NOMO-1 treated with dmso at 0.1 percent for 144 hours (cell line): ENCODE results near the gene UBE2H.
"Not testable (repeated sequence)": the region's sequence is repeated elsewhere in the genome, so short reads cannot be mapped to it uniquely, and the experiment has no call there.

ENCODE experiments used
- DNase-seq: peaks from one replicate; lab custom pipeline; 2025; ENCODE audit not compliant: unreplicated experiment; lab: John Stamatoyannopoulos, UW

UBE2H gene

DNA sequence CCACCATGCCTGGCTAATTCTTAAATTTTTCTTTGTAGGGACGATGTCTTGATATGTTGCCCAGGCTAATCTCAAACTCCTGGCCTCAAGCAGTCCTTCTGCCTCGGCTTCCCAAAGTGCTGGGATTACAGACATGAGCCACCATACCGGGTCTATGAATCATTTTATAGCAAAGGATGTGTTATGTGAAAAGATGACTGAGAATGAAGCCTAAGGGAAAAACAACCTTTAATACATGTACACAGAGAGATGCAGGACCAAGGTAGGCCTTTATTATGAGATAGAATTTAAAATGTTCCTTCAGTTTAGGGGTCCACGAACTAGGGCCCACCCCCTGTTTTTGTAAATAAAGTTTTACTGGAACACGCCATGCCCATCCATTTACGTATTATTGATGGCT is 41.0 kb downstream of the UBE2H start:
- no peak for DNase-seq

DNA sequence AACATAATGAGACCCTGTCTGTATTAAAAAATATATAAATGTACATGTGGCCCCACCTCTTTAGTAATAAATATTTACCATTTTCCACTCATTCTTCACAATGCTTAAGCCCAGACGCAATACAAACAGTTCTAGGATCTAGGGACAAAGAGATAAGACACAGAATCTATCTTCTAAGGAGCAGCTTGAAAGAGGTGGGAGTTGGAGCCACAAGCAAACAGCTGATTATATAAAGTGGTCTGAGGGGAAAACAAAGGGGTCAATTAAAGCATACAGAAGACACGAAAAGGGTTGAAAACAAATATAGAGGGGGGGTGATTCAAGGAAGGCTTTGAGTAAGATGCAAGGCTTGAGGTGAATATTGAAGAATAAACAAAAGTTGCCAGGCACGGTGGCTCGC is 43.1 kb downstream of the UBE2H start:
- DNase-seq: no peak

- DNase-seq: no peak
Observed at GRCh38 chr7:129908181-129908580, 44.6 kb downstream of the UBE2H start.

DNA sequence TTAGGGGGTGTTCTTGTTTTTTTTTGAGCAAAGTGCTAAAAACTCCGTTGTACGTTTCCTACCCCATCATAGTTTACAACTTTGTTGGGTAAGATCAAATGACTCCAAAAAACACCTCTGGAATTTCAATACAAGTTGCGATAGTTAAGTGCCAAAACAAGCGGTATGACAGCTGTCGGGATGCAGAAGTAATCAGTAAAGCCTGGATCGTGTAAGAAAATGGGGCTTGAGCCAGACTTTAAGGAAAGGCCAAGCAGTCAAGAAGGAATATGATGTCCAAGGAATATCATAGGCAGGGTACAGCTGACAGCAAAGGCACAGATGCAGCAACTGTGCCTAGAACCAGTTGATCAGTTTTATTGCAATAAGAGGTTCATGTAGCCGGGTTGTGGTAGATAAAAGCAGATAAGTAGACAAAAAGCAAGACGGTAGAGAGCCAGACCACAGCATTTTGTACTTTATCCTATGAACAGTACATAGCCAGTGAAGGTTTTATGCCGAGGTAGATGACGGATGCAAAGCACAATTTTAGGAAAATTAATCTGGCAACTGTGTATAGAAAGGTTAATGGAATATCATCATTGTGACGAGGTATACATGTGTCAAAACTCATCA is 45.5 kb downstream of the UBE2H start:
- DNase-seq: no peak

- no peak for DNase-seq
Observed at GRCh38 chr7:129906700-129907099, 46.1 kb downstream of the UBE2H start.

DNA sequence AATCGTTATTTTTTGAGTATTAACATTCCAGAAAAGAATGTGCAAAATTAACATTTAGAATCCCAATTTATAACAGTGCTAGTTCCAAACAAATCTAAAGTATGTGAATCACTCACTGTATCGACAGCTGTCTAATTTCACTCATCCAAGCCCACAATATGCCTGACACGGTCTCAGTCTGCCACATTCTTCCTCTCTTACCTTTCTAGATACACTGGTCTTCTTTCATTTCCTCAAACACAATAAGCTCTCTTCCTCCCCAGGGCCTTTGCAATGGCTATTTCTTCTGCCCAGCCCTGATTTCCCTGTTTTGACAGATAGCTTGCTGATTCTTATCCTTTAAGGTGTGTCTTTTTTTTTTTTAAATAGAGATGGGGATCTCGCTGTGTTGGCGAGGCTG is 48.8 kb downstream of the UBE2H start:
- DNase-seq: no peak

DNA sequence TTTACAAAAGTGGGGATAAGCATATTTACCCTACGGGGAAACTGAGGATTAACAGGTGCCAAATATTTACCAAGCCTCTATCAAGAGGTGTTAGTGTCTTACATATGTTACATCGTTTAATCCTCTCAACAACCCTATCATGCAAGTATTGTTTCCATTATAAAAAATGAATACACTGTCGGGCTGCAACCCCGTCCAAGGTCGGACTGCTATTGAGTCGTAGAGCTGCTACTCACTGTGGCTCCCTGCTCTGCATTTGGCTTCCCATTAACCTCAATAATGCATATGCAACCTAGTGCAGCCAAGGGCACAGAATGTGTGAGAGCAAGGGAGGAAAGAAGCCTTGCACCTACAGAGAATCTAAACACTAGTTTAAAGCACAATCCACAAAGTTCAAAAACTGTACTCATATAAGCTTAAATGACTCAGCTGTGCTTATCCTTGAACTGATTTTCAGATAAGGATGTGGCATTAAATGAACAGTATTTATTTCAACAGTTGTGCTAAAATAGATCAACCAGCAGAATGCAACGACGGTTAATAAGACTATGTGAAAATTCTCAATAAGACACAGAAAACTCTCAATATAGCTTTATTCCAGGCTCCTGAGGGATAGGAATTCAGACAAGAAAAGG is 49.9 kb downstream of the UBE2H start:
- no peak for DNase-seq

DNA sequence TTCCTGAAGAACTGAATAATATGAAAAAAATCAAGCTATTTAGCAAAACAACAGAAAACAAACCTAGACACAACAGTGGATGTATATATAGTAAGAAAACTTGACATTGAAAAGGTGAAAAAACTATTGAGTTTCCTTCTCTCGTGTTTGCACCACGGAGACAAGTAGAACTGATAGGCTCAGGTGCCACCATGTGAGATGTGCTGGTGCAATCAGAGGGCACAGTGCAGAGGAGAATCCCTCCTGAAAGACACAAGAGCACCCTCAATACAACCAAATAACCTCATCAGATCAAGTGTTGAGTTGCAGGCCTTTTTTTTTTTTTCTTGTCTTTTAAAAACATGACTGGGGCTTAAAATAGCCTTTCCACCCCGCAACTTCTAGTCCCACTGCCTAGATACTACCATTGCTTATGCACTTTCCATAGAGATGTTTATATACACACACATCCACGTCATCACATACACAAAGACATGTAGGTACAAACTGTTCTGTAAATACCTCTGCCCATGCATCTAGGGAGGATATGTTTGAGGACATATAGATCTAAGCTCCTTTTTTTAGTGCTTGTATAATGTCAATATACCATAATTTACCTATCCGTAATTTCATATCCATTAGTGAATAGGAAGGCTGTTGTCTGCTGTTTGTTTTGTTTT is 54.1 kb downstream of the UBE2H start:
- DNase-seq: no peak

- no peak for DNase-seq
Observed at GRCh38 chr7:129898007-129898406, 54.8 kb downstream of the UBE2H start.

DNA sequence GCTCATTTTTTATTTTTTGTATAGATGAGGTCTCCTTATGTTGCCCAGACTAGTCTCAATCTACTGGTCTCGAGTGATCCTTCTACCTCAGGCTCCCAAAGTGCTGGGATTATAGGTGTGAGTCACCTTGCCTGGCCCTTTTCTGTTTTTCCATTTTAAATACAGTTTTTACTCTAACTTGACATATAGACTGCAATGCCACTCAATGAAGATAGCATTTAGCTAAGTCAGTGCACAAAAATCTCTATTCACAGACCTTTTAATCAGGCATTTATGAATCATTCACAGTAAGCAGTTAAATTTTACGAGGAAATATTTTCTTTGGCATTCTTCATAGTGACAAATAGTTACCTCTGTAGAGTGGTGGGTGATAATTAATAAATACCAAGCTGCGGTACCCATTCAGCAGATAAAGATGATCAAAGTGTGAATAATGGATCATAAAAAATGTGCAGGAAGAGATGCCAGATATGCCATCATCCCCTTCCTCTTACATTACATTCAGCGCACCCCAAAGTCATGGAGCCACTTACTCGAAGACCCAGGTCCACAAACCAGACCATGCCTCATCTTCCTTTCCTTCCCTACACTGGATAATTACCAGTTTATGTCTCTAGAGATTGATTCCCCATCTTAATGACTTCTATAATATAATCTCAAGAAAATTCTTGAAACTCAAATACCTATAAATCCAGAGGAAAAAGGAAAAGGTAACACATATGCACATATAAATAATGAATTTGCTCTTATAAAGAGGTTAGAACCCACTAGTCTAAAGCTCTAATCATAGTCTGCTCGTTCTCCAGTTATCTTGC is 56.0 kb downstream of the UBE2H start:
- DNase-seq: no peak

GRCh38 chr7:129894184-129894583 is 58.6 kb downstream of the UBE2H start:
- not testable (repeated sequence) for DNase-seq

DNA sequence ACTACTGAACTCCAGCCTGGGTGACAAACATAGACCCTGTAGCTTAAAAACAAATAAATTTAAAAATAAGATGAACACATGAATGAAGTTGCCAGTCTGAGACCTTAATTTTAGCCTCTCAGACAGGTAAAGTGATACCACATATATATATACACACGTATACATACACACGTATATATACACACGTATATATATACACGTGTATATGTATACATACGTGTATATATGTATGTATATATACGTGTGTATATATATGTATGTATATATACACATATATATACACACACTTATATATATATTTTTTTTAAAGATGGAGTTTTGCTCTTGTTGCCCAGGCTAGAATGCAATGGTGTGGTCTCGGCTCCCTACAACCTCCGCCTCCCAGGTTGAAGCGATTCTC is 62.7 kb downstream of the UBE2H start:
- DNase-seq: no peak

- DNase-seq: no peak
Observed at GRCh38 chr7:129889133-129889844, 63.5 kb downstream of the UBE2H start.

DNA sequence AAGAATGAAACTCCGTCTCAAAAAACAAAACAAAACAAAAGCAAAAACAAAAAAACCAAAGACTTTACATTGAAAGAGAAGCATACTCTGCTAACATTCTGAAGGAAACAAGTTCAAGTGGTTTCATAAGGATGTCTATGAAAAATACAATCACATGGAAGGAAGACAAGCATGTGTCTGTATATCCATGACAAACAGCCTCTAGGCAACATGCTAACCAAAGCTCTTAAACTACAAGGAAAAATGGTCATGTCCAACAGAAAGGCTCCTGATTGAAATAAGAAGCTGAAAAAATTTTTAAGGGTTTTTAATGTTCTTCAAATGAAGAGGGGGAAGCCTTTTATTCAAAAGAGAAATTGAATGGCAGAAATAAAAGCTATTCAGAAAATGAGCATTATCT is 64.9 kb downstream of the UBE2H start:
- DNase-seq: no peak

- no peak for DNase-seq
Observed at GRCh38 chr7:129886818-129887186, 66.0 kb downstream of the UBE2H start.

DNA sequence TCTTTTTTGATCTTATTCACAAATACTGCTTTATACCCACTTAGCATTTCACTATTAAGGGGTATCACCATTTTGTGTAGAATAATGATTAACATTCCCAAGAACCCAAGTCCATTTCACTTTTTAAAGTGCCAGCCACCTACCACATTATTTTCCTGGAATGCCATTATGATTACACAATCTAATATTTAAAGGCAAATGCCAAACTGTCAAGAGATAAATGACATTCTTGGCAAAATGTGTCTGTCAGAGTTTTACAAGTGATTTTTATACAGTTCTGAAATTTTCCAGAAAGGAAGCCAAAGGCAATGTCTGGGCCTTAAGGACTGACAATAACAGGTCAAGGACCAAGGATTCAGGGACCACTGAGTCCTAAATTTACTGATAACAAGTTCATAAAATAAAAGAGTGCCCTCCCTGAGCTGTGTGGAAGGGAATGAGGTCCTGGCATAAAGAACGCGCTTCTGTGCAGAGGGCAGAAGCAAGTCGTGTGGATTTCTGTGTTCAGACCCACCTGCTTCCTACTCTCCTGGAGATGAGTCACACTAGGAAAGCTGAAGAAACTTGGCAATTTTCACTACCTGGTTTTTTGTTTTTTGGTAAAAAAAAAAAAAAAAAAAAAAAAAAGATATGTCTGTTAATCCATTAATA is 66.5 kb downstream of the UBE2H start:
- no peak for DNase-seq

DNA sequence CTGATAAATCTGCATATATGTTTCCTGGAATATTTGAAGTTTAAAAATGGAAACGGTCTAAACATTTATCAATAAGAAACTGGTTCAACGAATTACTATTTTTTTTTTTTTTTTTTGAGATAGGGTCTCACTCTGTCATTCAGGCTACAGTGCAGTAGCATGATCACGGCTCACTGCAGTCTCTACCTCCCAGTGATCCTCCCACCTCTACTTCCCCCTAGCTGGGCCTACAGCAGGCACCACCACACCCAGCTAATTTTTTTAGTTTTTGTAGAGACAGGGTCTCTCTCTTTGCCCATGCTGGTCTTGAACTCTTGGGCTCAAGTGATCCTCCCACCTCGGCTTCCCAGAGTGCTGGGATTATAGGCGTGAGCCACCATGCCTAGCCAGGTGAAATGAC is 68.3 kb downstream of the UBE2H start:
- no peak for DNase-seq

DNA sequence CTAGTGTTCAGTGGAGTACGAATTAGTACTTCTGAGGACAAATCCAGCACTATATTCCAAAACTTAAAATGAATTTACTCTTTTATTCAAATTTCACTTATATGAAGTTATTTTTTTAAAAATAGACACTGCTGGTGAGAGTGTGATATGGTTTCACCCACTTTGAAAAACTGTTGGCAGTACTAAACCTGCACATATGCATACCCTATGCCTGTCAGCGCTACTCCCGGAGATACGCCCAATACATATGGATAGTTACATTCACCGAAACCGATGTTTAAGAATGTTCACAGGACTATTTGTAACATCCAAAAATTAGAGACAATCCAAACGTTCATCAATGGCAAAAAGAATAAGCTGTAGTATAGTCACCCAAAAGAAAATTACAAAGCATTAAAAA is 69.6 kb downstream of the UBE2H start:
- DNase-seq: no peak

- no peak for DNase-seq
Observed at GRCh38 chr7:129882531-129882930, 70.2 kb downstream of the UBE2H start.

GRCh38 chr7:129877146-129877792 is 75.5 kb downstream of the UBE2H start:
- no peak for DNase-seq
